HG02938 (cell line): ENCODE data around the gene SNN.

Experiments
- ATAC-seq: cut with Tn5 transposase; IDR thresholded peaks from one replicate; pipeline ENCODE4 v1.9.1; 2021; ENCODE audit warnings: mild to moderate bottlenecking, moderate library complexity; ENCODE audit not compliant: unreplicated experiment

Gene SNN

GRCh38 chr16:11667824-11668622, at the start of gene SNN:
SNN (plus strand) TSS chr16:11668455; CDS start chr16:11676060, 7,605 bp downstream.
- ATAC-seq: no peak

- no peak for ATAC-seq
Measured at GRCh38 chr16:11619327-11619851, 48.9 kb upstream of the SNN start.

- no peak for ATAC-seq
Measured at GRCh38 chr16:11620243-11621003, 47.8 kb upstream of the SNN start.

- no peak for ATAC-seq
Measured at GRCh38 chr16:11621539-11621919, 46.7 kb upstream of the SNN start.

- ATAC-seq: no peak
Measured at GRCh38 chr16:11621920-11622651, 46.2 kb upstream of the SNN start.

- ATAC-seq: peak; percentile 44
Measured at GRCh38 chr16:11624205-11624604, 44.0 kb upstream of the SNN start.

- peak; percentile 22 for ATAC-seq
Measured at GRCh38 chr16:11624636-11625607, 43.3 kb upstream of the SNN start.

GRCh38 chr16:11625769-11626168, 42.5 kb upstream of the SNN start:
- no peak for ATAC-seq

- no peak for ATAC-seq
Measured at GRCh38 chr16:11626657-11627291, 41.5 kb upstream of the SNN start.

GRCh38 chr16:11627292-11627663, 41.0 kb upstream of the SNN start:
- ATAC-seq: no peak

GRCh38 chr16:11627822-11628457, 40.3 kb upstream of the SNN start:
- ATAC-seq: no peak

GRCh38 chr16:11629071-11630030, 38.9 kb upstream of the SNN start:
- no peak for ATAC-seq

GRCh38 chr16:11630046-11630767, 38.0 kb upstream of the SNN start:
- no peak for ATAC-seq

GRCh38 chr16:11630768-11631056, 37.5 kb upstream of the SNN start:
- no peak for ATAC-seq

GRCh38 chr16:11631214-11631613, 37.0 kb upstream of the SNN start:
- ATAC-seq: no peak

- ATAC-seq: no peak
Measured at GRCh38 chr16:11632455-11632939, 35.8 kb upstream of the SNN start.

GRCh38 chr16:11633113-11633512, 35.1 kb upstream of the SNN start:
- ATAC-seq: no peak
